Superior temporal gyrus (tissue), 1 donor: ENCODE results near the gene CRYL1.
A peak's percentile ranks its signal among the peaks of the same experiment; 100 is the strongest.
"Not testable (repeated sequence)": the region's sequence is repeated elsewhere in the genome, so short reads cannot be mapped to it uniquely, and the experiment has no call there.

Experiments used
- DNase-seq: peaks from one replicate; pipeline ENCODE4 v3.0.0-alpha.2; 2016; ENCODE audit errors: extremely low spot score

Gene CRYL1

DNA sequence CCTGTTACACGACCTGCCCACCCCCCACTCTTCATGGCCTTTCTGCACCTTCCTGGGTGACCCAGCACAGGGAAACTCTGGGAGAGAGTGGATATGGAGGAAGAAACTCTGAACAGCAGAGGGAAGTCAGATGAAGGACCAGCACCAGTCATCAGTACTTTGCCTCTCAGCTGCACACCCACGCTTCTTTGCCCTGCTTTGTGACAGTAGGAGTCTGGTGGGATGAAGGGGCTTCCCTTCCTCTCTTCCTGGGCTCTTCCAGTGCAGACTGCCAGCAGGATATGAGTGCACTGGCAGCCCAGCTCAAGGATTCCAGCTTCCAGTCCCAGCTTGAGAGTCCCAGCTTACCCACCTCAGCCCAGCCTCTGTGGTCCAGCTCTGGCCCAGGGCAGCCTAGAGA lies 68.9 kb downstream of the CRYL1 start:
- no peak for DNase-seq

DNA sequence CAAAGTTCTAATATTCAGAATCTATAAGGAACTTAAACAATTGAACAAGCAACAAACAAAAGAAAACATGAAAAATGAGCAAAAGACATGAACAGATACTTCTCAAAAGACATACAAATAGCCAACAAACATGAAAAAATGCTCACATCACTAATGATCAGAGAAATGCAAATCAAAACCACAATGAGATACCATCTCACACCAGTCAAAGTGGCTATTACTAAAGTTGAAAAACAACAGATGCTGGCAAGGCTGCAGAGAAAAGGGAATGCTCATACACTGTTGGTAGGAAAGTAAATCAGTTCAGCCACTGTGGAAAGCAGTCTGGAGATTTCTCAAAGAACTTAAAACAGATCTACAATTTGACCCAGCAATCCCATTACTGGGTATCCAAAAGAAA lies 74.3 kb downstream of the CRYL1 start:
- DNase-seq: no peak

DNA sequence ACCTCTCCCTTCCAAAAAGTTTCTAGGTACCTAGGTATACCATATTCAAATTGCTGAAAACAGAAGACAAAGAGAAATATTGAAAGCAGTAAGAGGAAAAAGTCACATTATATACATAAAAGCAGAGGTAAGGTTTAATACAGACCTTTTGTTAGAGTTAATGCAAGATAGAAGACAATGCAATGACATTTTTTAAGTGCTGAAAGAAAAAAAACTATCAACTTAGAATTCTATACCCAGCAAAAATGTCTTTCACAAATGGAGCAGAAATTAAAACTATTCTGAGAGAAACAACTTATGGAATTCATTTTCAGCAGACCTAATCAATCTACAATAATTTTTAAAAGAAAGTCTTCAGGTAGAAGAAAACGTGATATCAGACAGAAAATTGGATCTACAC lies 77.2 kb downstream of the CRYL1 start:
- no peak for DNase-seq

- DNase-seq: no peak
Observed at GRCh38 chr13:20446900-20447299, 78.8 kb downstream of the CRYL1 start.

DNA sequence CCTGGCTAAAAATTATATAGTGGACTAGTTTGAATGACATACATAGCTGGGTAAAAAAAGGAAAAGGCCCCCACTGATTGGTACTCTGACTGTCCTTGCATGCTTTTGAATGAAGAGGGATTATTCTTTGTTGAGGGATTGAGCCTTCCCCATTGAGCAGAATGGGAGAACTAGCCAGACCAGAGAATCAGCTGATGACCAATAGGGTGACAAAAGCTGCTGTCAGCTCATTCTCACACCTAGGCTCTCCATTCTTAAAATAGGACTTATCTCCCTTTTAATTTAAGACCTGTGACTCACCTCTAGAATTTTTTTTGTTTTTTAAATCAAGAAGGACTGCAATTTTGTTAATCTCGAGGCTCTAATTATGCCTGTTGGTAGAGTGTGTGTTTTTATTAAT lies 79.3 kb downstream of the CRYL1 start:
- DNase-seq: no peak

DNA sequence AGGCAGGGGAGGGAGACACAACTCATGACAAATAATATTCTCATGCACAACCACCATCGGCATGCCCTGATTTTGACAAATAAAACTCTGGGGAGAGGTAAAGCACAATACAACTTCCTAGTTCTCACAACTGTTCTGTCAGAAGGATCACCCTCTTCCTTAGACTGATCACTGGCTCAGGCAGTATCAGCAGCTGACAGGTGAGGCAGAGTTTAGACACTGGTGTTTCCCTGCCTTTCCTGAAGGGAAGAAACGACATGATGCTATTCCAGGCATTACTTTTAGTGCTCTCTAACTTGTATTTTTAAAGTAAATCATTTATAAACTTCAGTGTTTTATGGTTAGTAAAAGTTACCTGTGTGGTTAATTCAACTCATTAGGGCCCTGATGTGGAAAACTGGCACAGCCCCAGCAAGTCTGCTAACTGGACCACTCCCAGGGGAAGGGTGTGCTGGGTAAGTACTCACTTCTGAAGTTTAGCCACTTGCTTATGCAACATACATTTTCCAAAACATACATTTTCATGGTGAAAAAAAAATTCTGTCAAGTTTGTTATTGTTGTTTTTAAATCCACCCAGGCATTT lies 82.8 kb downstream of the CRYL1 start:
- DNase-seq: no peak

DNA sequence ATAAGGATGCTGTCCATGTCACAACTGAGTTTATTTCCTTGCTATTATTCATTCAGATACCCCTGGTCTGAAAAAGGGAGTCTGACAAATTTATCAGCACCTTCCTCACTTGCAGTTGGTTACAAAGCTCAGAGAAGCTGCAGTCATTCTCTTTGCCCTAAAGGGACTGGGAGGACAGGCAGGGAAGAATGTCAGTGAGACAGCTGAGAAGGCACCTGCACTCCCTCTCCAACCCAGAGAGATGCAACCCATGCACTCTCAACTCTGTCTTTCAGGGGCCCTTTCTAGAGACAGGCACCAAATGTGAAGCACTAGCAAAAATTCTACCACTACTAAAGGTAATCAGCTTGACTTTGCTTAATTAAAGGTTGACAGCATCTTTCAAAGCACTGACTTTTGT lies 83.3 kb downstream of the CRYL1 start:
- no peak for DNase-seq

- DNase-seq: peak; percentile 72
Observed at GRCh38 chr13:20441879-20442278, 83.8 kb downstream of the CRYL1 start.

GRCh38 chr13:20441056-20441455 lies 84.6 kb downstream of the CRYL1 start:
- DNase-seq: peak; percentile 25

DNA sequence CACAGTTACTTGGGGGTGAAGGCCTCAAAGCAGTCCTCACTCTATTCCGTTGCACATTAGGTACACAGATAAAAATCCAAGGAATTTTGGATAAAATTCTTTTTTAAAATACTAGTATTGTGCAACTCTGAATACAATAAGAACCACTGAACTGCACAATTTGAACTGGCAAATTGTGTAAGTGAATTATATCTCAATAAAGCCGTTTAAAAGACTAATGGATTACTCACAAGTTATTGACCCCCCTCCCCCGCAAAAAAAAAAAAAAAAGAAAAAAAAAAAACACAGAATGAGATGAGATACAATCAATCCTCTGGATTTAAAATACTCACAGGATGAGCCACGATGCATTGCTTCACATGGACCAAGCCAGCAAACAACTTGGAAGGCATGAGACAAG lies 86.4 kb downstream of the CRYL1 start:
- DNase-seq: no peak

- DNase-seq: no peak
Observed at GRCh38 chr13:20438801-20439200, 86.9 kb downstream of the CRYL1 start.

- no peak for DNase-seq
Observed at GRCh38 chr13:20436505-20436904, 89.2 kb downstream of the CRYL1 start.

DNA sequence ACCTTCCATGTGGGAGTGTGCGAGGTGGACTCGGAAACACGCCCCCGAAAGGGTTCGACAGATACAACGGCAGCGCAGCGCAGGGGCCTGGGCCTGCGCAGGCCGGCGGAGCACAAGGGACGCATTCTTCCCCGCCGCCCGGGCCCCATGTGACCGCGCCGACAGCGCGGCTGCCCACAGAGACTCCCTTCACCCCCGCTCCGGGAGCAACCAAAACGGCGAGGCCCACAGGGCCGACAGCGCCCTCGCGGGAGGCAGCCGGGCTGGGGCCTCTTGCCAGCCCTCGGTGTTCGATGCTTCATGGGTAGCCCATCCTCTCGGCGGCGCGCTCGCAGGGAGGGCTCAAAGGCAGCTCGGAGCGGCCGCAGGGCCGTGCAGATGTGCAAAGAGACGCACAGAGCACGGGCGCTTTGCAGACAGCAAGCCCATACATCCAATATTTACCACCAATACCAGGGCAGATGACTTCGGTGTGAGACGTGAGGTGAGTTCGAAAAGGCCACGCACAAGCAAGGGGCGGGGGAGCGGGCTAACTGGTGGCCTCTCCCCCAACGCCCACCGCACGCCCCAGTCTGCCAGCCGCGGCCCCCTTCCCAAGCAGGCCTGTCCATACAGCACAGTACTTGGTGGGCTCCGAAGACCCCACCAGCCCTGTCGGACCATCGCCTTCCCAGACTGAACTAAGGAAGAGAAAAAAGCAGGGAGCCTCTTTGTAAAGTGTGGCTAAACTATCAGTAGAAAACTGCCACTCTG lies 89.9 kb downstream of the CRYL1 start:
- DNase-seq: no peak

DNA sequence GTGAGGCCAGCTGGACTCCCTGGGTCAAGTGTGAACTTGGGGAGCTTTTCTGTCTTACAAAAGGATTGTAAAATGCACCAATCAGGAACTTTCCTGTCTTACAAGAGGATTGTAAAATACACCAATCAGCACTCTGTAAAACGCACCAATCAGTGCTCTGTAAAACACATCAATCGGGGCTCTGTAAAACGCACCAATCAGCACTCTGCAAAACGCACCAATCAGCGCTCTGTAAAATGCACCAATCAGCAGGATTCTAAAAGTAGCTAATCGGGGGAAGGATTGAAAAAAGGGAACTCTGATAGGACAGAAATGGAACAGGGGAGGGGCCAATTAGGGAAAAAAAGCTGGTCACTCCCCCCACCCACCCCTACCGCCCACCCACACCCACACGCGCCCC lies 91.4 kb downstream of the CRYL1 start:
- not testable (repeated sequence) for DNase-seq

- no peak for DNase-seq
Observed at GRCh38 chr13:20431687-20432384, 93.8 kb downstream of the CRYL1 start.

DNA sequence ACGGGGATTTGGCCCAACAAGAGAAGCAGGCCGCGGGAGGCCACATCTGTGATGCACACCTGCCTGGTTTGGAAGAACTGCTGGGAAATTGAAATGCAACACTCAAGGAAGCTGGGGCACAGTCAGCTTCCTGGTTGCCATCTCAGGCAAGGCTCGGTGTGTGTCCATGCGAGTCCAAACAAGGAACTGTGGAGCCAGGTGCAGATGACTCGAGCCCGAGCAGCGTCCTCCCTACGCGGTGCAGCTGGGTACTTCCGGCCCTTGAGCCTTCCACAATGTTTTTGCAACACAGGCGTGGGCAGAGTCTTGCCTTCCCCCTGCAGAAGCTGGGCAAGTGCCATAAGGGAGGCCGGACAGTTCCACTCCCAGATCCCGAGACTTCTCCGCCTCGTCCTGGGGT lies 94.6 kb downstream of the CRYL1 start:
- DNase-seq: no peak

GRCh38 chr13:20430296-20430695 lies 95.4 kb downstream of the CRYL1 start:
- no peak for DNase-seq

DNA sequence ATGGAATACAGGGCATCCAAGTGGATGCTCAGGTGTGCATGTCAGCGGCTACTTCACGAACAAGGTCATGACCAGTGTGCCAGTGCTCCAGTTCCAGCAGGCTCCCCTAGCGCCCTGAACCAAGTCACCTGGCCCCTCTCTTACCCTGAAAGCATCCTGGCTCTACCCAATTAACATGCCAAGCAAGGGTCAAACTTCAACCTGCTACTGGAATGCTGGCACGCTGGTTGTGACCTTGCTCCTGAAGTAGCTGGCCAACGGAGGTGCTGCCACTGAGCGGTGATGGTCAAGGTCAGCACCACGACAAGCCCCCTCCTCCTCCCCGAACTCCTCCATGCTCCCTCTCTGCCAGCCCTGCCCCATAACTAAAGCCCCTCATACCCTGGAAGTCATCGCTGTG lies 96.0 kb downstream of the CRYL1 start:
- no peak for DNase-seq

GRCh38 chr13:20428666-20429644 lies 96.7 kb downstream of the CRYL1 start:
- no peak for DNase-seq

GRCh38 chr13:20426766-20427448 lies 98.8 kb downstream of the CRYL1 start:
- DNase-seq: no peak

DNA sequence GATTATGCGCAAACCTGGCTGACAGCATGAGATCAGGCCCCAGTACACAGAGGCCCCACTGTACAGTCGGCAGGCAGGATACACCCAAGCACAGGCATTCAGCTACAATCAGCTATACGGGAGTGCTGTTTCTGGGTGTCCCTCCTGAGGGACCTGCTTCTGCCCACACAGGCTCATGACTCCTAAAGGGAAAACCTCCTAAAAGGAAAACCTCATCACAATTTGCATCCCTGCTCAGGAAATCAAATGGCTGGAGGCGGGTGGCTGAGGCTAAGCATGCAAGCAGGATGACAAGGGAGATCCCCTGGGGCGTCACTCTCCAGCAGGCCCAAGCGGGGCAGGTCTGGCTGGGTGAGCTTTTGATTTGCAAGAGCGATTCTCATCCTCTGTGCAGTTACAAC lies 99.8 kb downstream of the CRYL1 start:
- DNase-seq: no peak
